Stomach (tissue), 4 donors: Measurements from ENCODE around the gene GRB10.

Experiments used
- CTCF ChIP-seq, 7 experiments: fragments of 450-650 bp in 4 of 7; fragments of 200-600 bp in 3 of 7; sonication (generic) in 3 of 7; IDR thresholded peaks; one replicate each; pipeline ENCODE4 v1.5.1; 2016 to 2019; ENCODE audit warnings: antibody characterized with exemption in 7 of 7, control low read depth in 2 of 7, mild to moderate bottlenecking in 1 of 7
- EP300 ChIP-seq: sonication (generic); formaldehyde crosslinking; IDR thresholded peaks from one replicate; pipeline ENCODE4 v1.6.1; 2017; ENCODE audit warnings: antibody characterized with exemption
- POLR2A ChIP-seq, 4 donors: fragments of 450-650 bp; IDR thresholded peaks; one replicate each; pipeline ENCODE4 v1.6.1; 2016; ENCODE audit warnings: antibody characterized with exemption in 4 of 4, control low read depth in 2 of 4, mild to moderate bottlenecking in 1 of 4, moderate library complexity in 1 of 4

GRCh38 chr7:50605059-50605458 is 177.6 kb downstream of the GRB10 start:
- TF ChIP-seq POLR2A (IDR thresholded peaks at IDR 0.05): no peak
- no peak for TF ChIP-seq CTCF (IDR thresholded peaks at IDR 0.05)
- TF ChIP-seq EP300: no peak
